IPS-20b (cell line): ENCODE data around the gene GBP3.
"Not testable (repeated sequence)": the region's sequence is repeated elsewhere in the genome, so short reads cannot be mapped to it uniquely, and the experiment has no call there.

Experiments used
- H3K27ac ChIP-seq: one replicate; pipeline ENCODE4 v1.5.1; 2013; ENCODE audit warnings: low read length
- H3K27me3 ChIP-seq: 2 replicates; pipeline ENCODE4 v1.6.1; 2013; ENCODE audit warnings: mild to moderate bottlenecking, low read length, inconsistent platforms; ENCODE audit not compliant: insufficient read depth
- H3K36me3 ChIP-seq: 2 replicates; pipeline ENCODE4 v1.6.1; 2013; ENCODE audit warnings: low read depth, mild to moderate bottlenecking, inconsistent platforms, low read length, moderate library complexity; ENCODE audit not compliant: insufficient read depth
- H3K4me1 ChIP-seq: 2 replicates; pipeline ENCODE4 v1.6.1; 2013; ENCODE audit warnings: mild to moderate bottlenecking, control low read depth, inconsistent platforms, low read length, moderate library complexity; ENCODE audit not compliant: insufficient read depth
- H3K4me3 ChIP-seq: 2 replicates; pipeline ENCODE4 v1.5.1; 2013; ENCODE audit warnings: mild to moderate bottlenecking, low read length, inconsistent platforms
- H3K9ac ChIP-seq: 2 replicates; pipeline ENCODE4 v1.6.1; 2013; ENCODE audit warnings: low read depth, mild to moderate bottlenecking, inconsistent platforms, low read length, moderate library complexity
- H3K9me3 ChIP-seq: 2 replicates; pipeline ENCODE4 v1.6.1; 2013; ENCODE audit warnings: mild to moderate bottlenecking, low read depth, low read length, inconsistent platforms; ENCODE audit not compliant: insufficient read depth

The GBP3 gene

GRCh38 chr1:89035080-89035479 is 12.4 kb upstream of the GBP3 start:
- H3K9ac ChIP-seq, result no peak overlapping the region
- no peaks in the 10 kb centered on the region for H3K36me3 ChIP-seq
- H3K27ac ChIP-seq, result no peak overlapping the region
- H3K27me3 ChIP-seq, result no peaks in the 10 kb centered on the region
- peaks cover 12% of the 10 kb centered on the region for H3K9me3 ChIP-seq
- no peaks in the 10 kb centered on the region for H3K4me1 ChIP-seq
- no peak overlapping the region for H3K4me3 ChIP-seq

GRCh38 chr1:89034004-89034403 is 11.3 kb upstream of the GBP3 start:
- H3K36me3 ChIP-seq, H3K4me1 ChIP-seq, H3K27me3 ChIP-seq, H3K4me3 ChIP-seq, H3K27ac ChIP-seq, H3K9ac ChIP-seq: not testable (repeated sequence)
- H3K9me3 ChIP-seq, result peaks cover 12% of the 10 kb centered on the region

GRCh38 chr1:89029051-89029450 is 6.4 kb upstream of the GBP3 start:
- not testable (repeated sequence) for H3K4me1 ChIP-seq, H3K4me3 ChIP-seq, H3K9me3 ChIP-seq, H3K27me3 ChIP-seq, H3K36me3 ChIP-seq, H3K27ac ChIP-seq, H3K9ac ChIP-seq

GRCh38 chr1:89025928-89026327 is 3.3 kb upstream of the GBP3 start:
- no peaks in the 10 kb centered on the region for H3K9me3 ChIP-seq
- H3K36me3 ChIP-seq, result no peaks in the 10 kb centered on the region
- H3K4me3 ChIP-seq, result no peak overlapping the region
- H3K4me1 ChIP-seq, result 0 out of 2 replicates have a peak, but pooled peaks cover 2% of the 10 kb centered on the region
- no peak overlapping the region for H3K9ac ChIP-seq
- H3K27me3 ChIP-seq, result no peaks in the 10 kb centered on the region
- no peak overlapping the region for H3K27ac ChIP-seq

GRCh38 chr1:89023026-89023425 is 360 bp upstream of the GBP3 start:
- Histone ChIP-seq H3K9ac (no peak overlapping the region), H3K4me3 (no peak overlapping the region), H3K27ac (no peak overlapping the region), H3K27me3 (no peaks in the 10 kb centered on the region), H3K4me1 (0 out of 2 replicates have a peak, but pooled peaks cover 2% of the 10 kb centered on the region), H3K9me3 (no peaks in the 10 kb centered on the region), H3K36me3 (no peaks in the 10 kb centered on the region)

- H3K27me3 ChIP-seq, H3K4me3 ChIP-seq, H3K4me1 ChIP-seq, H3K9ac ChIP-seq, H3K9me3 ChIP-seq, H3K36me3 ChIP-seq, H3K27ac ChIP-seq: not testable (repeated sequence)
Measured at GRCh38 chr1:89018318-89018717, 4.3 kb downstream of the GBP3 start.

- H3K36me3 ChIP-seq, result no peaks in the 10 kb centered on the region
Measured at GRCh38 chr1:89008511-89008910, 14.2 kb downstream of the GBP3 start.

GRCh38 chr1:89005286-89006151 is 17.1 kb downstream of the GBP3 start:
- H3K9me3 ChIP-seq, result no peaks in the 10 kb centered on the region
- H3K4me1 ChIP-seq, result no peaks in the 10 kb centered on the region
- H3K4me3 ChIP-seq, result no peak overlapping the region
- H3K9ac ChIP-seq, result no peak overlapping the region
- H3K27me3 ChIP-seq, result no peaks in the 10 kb centered on the region
- no peak overlapping the region for H3K27ac ChIP-seq
- H3K36me3 ChIP-seq, result no peaks in the 10 kb centered on the region

More at GRCh38 chr1:89008511-89008910, 14.2 kb downstream of the GBP3 start:
- no peaks in the 10 kb centered on the region; the same call in 1 of the 2 replicates for H3K4me1 ChIP-seq
- H3K27ac ChIP-seq, result no peak overlapping the region
- H3K9ac ChIP-seq, result no peak overlapping the region
- no peaks in the 10 kb centered on the region for H3K27me3 ChIP-seq
- no peak overlapping the region for H3K4me3 ChIP-seq
- H3K9me3 ChIP-seq, result no peaks in the 10 kb centered on the region

- not testable (repeated sequence) for H3K27ac ChIP-seq, H3K9ac ChIP-seq, H3K9me3 ChIP-seq, H3K27me3 ChIP-seq, H3K36me3 ChIP-seq, H3K4me1 ChIP-seq, H3K4me3 ChIP-seq
Measured at GRCh38 chr1:89002176-89002575, 20.5 kb downstream of the GBP3 start.

- no peak overlapping the region for H3K9ac ChIP-seq
- H3K36me3 ChIP-seq, result no peaks in the 10 kb centered on the region
- H3K9me3 ChIP-seq, result no peaks in the 10 kb centered on the region
- no peak overlapping the region for H3K4me3 ChIP-seq
- H3K27ac ChIP-seq, result no peak overlapping the region
- no peaks in the 10 kb centered on the region for H3K4me1 ChIP-seq
- H3K27me3 ChIP-seq, result no peaks in the 10 kb centered on the region
Measured at GRCh38 chr1:89001510-89001909, 21.2 kb downstream of the GBP3 start.

- Histone ChIP-seq H3K4me1 (no peaks in the 10 kb centered on the region; the same call in 1 of the 2 replicates), H3K27me3 (no peaks in the 10 kb centered on the region), H3K9ac (no peak overlapping the region), H3K27ac (no peak overlapping the region), H3K9me3 (no peaks in the 10 kb centered on the region), H3K36me3 (no peaks in the 10 kb centered on the region), H3K4me3 (no peak overlapping the region)
Measured at GRCh38 chr1:88998716-88999115, 23.9 kb downstream of the GBP3 start.

- H3K27me3 ChIP-seq, result no peaks in the 10 kb centered on the region
- no peaks in the 10 kb centered on the region for H3K9me3 ChIP-seq
- peak overlapping the region; percentile 96; the same call in 1 of the 2 replicates for H3K4me3 ChIP-seq
- H3K4me1 ChIP-seq, result peaks cover 6% of the 10 kb centered on the region; the same call in 1 of the 2 replicates
- peaks cover 23% of the 10 kb centered on the region; the same call in 1 of the 2 replicates for H3K36me3 ChIP-seq
- no peak overlapping the region for H3K27ac ChIP-seq
- peak overlapping the region; percentile 45; the same call in 1 of the 2 replicates for H3K9ac ChIP-seq
Measured at GRCh38 chr1:88990426-88990825, 32.2 kb downstream of the GBP3 start.
